RWPE2 (cell line): ENCODE measurements around the gene FGF8.

Experiments used
- ATAC-seq: fragments of 200-7000 bp; cut with Tn5 transposase; 3 replicates; pipeline ENCODE4 v1.9.1; 2021; ENCODE audit warnings: low read depth
- DNase-seq: peaks from one replicate; pipeline ENCODE4 v3.0.0-alpha.2; 2020; ENCODE audit warnings: low spot score
- H3K27ac ChIP-seq: fragments of 450-650 bp; 2 replicates; pipeline ENCODE4 v1.5.1; 2017; ENCODE audit warnings: mild to moderate bottlenecking; ENCODE audit not compliant: poor library complexity, severe bottlenecking
- H3K27me3 ChIP-seq: fragments of 250-450 bp; sonication (Bioruptor Pico); 2 replicates; pipeline ENCODE4 v1.5.1; 2021; ENCODE audit warnings: mild to moderate bottlenecking, moderate library complexity; ENCODE audit not compliant: insufficient read depth, poor library complexity, severe bottlenecking
- H3K36me3 ChIP-seq: fragments of 250-450 bp; sonication (Bioruptor Pico); 2 replicates; pipeline ENCODE4 v1.5.1; 2020; ENCODE audit warnings: low read depth, mild to moderate bottlenecking, moderate library complexity
- H3K4me1 ChIP-seq: fragments of 250-450 bp; sonication (Bioruptor Pico); 2 replicates; pipeline ENCODE4 v1.5.1; 2021; ENCODE audit warnings: mild to moderate bottlenecking, moderate library complexity; ENCODE audit not compliant: insufficient read depth, poor library complexity, severe bottlenecking
- H3K4me3 ChIP-seq: fragments of 250-450 bp; sonication (Bioruptor Pico); 2 replicates; pipeline ENCODE4 v1.5.1; 2021; ENCODE audit warnings: mild to moderate bottlenecking, moderate library complexity; ENCODE audit not compliant: severe bottlenecking
- H3K9me3 ChIP-seq: fragments of 250-450 bp; sonication (Bioruptor Pico); 2 replicates; pipeline ENCODE4 v1.5.1; 2021; ENCODE audit warnings: mild to moderate bottlenecking, moderate library complexity; ENCODE audit not compliant: severe bottlenecking
- TF ChIP-seq, protein P1 (sequence below): fragments of 450-650 bp; IDR thresholded peaks from one replicate; pipeline ENCODE4 v1.5.1; 2017; ENCODE audit warnings: mild to moderate bottlenecking, moderate library complexity; ENCODE audit not compliant: poor library complexity, severe bottlenecking

Gene FGF8

DNA sequence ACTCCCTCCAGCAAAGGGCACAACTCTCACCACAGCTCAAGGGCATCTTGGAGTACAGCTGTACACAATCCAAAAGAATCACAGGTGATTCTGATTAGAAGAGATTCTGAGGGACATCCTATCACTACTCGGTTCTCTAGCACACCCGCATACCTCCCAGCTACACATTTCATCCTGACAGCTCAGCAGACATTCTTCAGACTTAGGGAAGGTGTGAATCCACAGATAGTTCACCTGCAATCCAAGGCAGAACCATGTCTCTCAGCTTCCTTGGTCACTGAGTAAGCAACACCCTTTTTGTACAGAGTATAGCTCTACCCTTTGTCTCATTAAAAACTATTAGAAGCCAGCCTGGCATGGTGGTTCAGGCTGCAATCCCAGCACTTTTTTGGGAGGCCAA lies 54.1 kb downstream of the FGF8 start:
- no peaks in the 10 kb centered on the region for H3K36me3 ChIP-seq
- no peaks in the 10 kb centered on the region for H3K9me3 ChIP-seq
- TF ChIP-seq, protein P1, sequence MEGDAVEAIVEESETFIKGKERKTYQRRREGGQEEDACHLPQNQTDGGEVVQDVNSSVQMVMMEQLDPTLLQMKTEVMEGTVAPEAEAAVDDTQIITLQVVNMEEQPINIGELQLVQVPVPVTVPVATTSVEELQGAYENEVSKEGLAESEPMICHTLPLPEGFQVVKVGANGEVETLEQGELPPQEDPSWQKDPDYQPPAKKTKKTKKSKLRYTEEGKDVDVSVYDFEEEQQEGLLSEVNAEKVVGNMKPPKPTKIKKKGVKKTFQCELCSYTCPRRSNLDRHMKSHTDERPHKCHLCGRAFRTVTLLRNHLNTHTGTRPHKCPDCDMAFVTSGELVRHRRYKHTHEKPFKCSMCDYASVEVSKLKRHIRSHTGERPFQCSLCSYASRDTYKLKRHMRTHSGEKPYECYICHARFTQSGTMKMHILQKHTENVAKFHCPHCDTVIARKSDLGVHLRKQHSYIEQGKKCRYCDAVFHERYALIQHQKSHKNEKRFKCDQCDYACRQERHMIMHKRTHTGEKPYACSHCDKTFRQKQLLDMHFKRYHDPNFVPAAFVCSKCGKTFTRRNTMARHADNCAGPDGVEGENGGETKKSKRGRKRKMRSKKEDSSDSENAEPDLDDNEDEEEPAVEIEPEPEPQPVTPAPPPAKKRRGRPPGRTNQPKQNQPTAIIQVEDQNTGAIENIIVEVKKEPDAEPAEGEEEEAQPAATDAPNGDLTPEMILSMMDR: no peak
- no peak overlapping the region for H3K27ac ChIP-seq
- ATAC-seq: no peak
- no peaks in the 10 kb centered on the region for H3K27me3 ChIP-seq
- no peaks in the 10 kb centered on the region for H3K4me1 ChIP-seq
- no peak overlapping the region for H3K4me3 ChIP-seq
- DNase-seq: no peak

- H3K27ac ChIP-seq: no peak overlapping the region
- H3K36me3 ChIP-seq: no peaks in the 10 kb centered on the region
- no peak for ATAC-seq
- no peaks in the 10 kb centered on the region for H3K27me3 ChIP-seq
- H3K4me3 ChIP-seq: no peak overlapping the region
- no peaks in the 10 kb centered on the region for H3K9me3 ChIP-seq
- H3K4me1 ChIP-seq: no peaks in the 10 kb centered on the region
- DNase-seq: no peak
- TF ChIP-seq, protein P1: no peak
Measured at GRCh38 chr10:101720606-101721230, 55.2 kb downstream of the FGF8 start.
